ENCODE results near the gene ACVRL1. TPM values are rescaled to one million over a fixed set of nuclear protein-coding genes. Genes with fewer than 3 reads are reported as not detected.

ACVRL1 gene
- total and polyA plus RNA-seq, 4 donors: 76.1 to 186 (median 115) TPM

DNA sequence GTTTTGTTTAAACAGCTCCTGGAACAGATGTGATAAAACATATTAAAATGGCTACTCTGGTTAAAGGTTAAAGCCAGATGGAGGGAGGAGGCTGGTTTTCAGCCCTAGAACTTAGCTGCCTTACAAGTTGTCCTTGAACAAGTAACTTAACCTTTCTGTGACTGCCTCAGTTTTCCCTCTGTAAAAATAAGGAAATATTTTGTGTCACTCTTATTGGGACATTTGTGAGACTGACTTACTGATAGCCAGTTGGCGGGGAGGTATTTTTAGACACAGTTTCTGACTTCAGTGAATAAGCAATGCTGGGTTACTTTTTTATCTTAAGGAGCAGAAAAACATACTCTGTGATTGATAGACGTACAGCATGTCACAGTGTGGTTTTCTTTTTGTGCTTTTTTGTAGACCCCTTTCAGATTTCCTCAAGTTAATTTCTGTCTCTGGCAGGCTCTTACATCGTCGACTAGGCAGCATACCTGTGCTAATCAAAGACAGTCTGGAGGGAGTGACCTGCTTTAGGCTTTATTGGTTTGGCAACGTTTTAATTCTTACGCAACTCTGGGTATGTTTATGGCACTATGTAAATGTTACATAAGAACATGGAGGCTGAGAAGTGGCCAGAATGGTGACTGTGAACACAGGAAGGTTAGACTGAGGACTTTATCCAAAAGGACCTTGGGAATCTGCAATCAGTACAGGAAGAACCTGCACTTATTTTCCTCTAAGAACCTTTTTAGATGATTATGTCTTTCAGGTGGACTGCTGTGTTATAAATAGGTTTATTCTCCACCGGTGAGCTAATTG is 47.5 kb downstream of the ACVRL1 start:
- ATAC-seq (ENCODE audit: insufficient read depth, low FRiP score) (no peak), DNase-seq (peak in 2 of 3 donors; percentile 20 to 45)
- H3K27me3 ChIP-seq (ENCODE audit: control insufficient read depth in 3 of 3, insufficient read depth in 3 of 3, low read length in 2 of 3): peaks cover 0 to 7% (median 3%) of the 10 kb centered on the region in 3 donors
- H3K27ac ChIP-seq (ENCODE audit: low read depth in 1 of 2, low read length in 1 of 2): peak overlapping the region in 1 of 2 donors; percentile 61
- no peak overlapping the region for H3K9ac ChIP-seq (ENCODE audit: insufficient read depth in 1 of 2, low read length in 2 of 2)
- no peaks in the 10 kb centered on the region for H3K36me3 ChIP-seq (ENCODE audit: control insufficient read depth in 4 of 4, insufficient read depth in 4 of 4, low read length in 4 of 4)
- no peaks in the 10 kb centered on the region for H3K9me3 ChIP-seq (ENCODE audit: control insufficient read depth in 4 of 4, insufficient read depth in 3 of 4, low read length in 3 of 4)
- H3K4me1 ChIP-seq (ENCODE audit: control insufficient read depth in 5 of 5, insufficient read depth in 5 of 5, low read length in 5 of 5): peaks cover 7 to 44% (median 20%) of the 10 kb centered on the region in 5 donors
- no peak overlapping the region for H3K4me3 ChIP-seq
- 28 to 37% methylated on average over 7 of the region's 7 CpGs for WGBS, 2 donors
- TF ChIP-seq, protein P1, sequence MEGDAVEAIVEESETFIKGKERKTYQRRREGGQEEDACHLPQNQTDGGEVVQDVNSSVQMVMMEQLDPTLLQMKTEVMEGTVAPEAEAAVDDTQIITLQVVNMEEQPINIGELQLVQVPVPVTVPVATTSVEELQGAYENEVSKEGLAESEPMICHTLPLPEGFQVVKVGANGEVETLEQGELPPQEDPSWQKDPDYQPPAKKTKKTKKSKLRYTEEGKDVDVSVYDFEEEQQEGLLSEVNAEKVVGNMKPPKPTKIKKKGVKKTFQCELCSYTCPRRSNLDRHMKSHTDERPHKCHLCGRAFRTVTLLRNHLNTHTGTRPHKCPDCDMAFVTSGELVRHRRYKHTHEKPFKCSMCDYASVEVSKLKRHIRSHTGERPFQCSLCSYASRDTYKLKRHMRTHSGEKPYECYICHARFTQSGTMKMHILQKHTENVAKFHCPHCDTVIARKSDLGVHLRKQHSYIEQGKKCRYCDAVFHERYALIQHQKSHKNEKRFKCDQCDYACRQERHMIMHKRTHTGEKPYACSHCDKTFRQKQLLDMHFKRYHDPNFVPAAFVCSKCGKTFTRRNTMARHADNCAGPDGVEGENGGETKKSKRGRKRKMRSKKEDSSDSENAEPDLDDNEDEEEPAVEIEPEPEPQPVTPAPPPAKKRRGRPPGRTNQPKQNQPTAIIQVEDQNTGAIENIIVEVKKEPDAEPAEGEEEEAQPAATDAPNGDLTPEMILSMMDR (IDR thresholded peaks at IDR 0.05; ENCODE audit: control extremely low read depth, extremely low read depth): no peak

DNA sequence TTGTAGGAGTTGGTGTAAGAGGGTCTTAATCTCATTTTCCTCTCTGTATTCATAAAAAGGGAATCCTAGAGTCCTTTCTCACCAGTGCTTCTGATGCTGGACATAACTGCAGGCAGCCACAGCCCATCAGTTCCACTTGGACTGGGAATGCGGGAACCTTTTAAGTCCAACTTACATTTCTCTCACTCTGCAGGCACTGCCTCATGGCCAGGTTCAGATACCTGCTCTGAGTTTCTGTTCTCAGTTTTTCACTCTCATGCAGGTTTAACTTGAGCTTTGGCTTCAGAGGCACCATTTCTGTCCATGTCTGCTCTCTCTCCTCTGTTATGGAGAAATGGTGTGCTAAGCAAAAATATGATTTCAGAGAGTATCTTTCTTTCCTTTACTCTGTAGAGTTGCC is 48.4 kb downstream of the ACVRL1 start:
- ATAC-seq (ENCODE audit: insufficient read depth, low FRiP score): no peak
- H3K4me1 ChIP-seq (ENCODE audit: control insufficient read depth in 5 of 5, insufficient read depth in 5 of 5, low read length in 5 of 5): peaks cover 7 to 44% (median 20%) of the 10 kb centered on the region in 5 donors
- no peaks in the 10 kb centered on the region for H3K27me3 ChIP-seq (ENCODE audit: control insufficient read depth in 3 of 3, insufficient read depth in 3 of 3, low read length in 2 of 3)
- H3K9me3 ChIP-seq (ENCODE audit: control insufficient read depth in 4 of 4, insufficient read depth in 3 of 4, low read length in 3 of 4): no peaks in the 10 kb centered on the region
- H3K9ac ChIP-seq (ENCODE audit: insufficient read depth in 1 of 2, low read length in 2 of 2): no peak overlapping the region
- H3K36me3 ChIP-seq (ENCODE audit: control insufficient read depth in 4 of 4, insufficient read depth in 4 of 4, low read length in 4 of 4): peaks cover 0 to 4% (median 3%) of the 10 kb centered on the region in 4 donors
- H3K4me3 ChIP-seq: no peak overlapping the region
- WGBS, 2 donors: 88 to 100% methylated on average over 1 of the region's 1 CpG
- no peak for DNase-seq
- no peak overlapping the region for H3K27ac ChIP-seq (ENCODE audit: low read depth in 1 of 2, low read length in 1 of 2)
- TF ChIP-seq, protein P1 (IDR thresholded peaks at IDR 0.05; ENCODE audit: control extremely low read depth, extremely low read depth): no peak

DNA sequence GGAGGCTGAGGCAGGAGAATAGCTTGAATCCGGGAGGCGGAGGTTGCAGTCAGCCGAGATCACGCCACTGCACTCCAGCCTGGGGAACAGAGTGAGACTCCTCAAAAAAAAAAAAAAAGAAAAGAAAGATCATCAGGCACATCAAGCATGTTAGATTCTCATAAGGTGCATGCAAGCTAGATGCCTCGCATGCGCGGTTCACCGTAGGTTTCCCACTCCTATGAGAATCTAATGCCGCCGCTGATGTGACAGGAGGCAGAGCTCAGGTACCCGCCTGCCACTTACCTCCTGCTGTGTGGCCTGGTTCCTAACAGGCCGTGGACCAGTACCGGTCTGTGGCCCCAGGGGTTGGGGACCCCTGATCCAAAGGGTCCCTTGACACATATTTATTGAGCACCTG is 51.2 kb downstream of the ACVRL1 start:
- H3K4me3 ChIP-seq: no peak overlapping the region
- H3K27ac ChIP-seq (ENCODE audit: low read depth in 1 of 2, low read length in 1 of 2): no peak overlapping the region
- ATAC-seq (ENCODE audit: insufficient read depth, low FRiP score) (no peak), DNase-seq (no peak)
- H3K36me3 ChIP-seq (ENCODE audit: control insufficient read depth in 4 of 4, insufficient read depth in 4 of 4, low read length in 4 of 4): peaks cover 0 to 4% (median 3%) of the 10 kb centered on the region in 4 donors
- TF ChIP-seq, protein P1 (IDR thresholded peaks at IDR 0.05; ENCODE audit: control extremely low read depth, extremely low read depth): no peak
- no peaks in the 10 kb centered on the region for H3K9me3 ChIP-seq (ENCODE audit: control insufficient read depth in 4 of 4, insufficient read depth in 3 of 4, low read length in 3 of 4)
- no peak overlapping the region for H3K9ac ChIP-seq (ENCODE audit: insufficient read depth in 1 of 2, low read length in 2 of 2)
- no peaks in the 10 kb centered on the region for H3K27me3 ChIP-seq (ENCODE audit: control insufficient read depth in 3 of 3, insufficient read depth in 3 of 3, low read length in 2 of 3)
- peaks cover 10 to 27% (median 19%) of the 10 kb centered on the region in 5 donors for H3K4me1 ChIP-seq (ENCODE audit: control insufficient read depth in 5 of 5, insufficient read depth in 5 of 5, low read length in 5 of 5)
- WGBS, 2 donors: 97 to 98% methylated on average over 13 of the region's 13 CpGs
